NOMO-1 treated with DMSO at 0.1 percent for 48 hours (cell line): ENCODE measurements around the gene RPL18.

ENCODE experiments used
- DNase-seq: peaks from one replicate; lab custom pipeline; 2025; ENCODE audit not compliant: unreplicated experiment; lab: John Stamatoyannopoulos, UW

The RPL18 gene

GRCh38 chr19:48630296-48631063 is 11.5 kb upstream of the RPL18 start:
- DNase-seq: no peak

GRCh38 chr19:48629599-48630295 is 10.8 kb upstream of the RPL18 start:
- DNase-seq: no peak

GRCh38 chr19:48629297-48629598 is 10.3 kb upstream of the RPL18 start:
- DNase-seq: no peak

- no peak for DNase-seq
Measured at GRCh38 chr19:48628486-48629296, 9.7 kb upstream of the RPL18 start.

- DNase-seq: no peak
Measured at GRCh38 chr19:48627865-48628314, 8.9 kb upstream of the RPL18 start.

GRCh38 chr19:48627201-48627864 is 8.4 kb upstream of the RPL18 start:
- DNase-seq: peak; percentile 18

- DNase-seq: no peak
Measured at GRCh38 chr19:48625891-48626327, 6.9 kb upstream of the RPL18 start.

- DNase-seq: no peak
Measured at GRCh38 chr19:48624791-48625723, 6.1 kb upstream of the RPL18 start.

- no peak for DNase-seq
Measured at GRCh38 chr19:48624067-48624594, 5.2 kb upstream of the RPL18 start.

- DNase-seq: no peak
Measured at GRCh38 chr19:48623556-48624066, 4.6 kb upstream of the RPL18 start.

GRCh38 chr19:48619692-48620585 is 961 bp upstream of the RPL18 start:
- DNase-seq: peak; percentile 27

GRCh38 chr19:48618278-48618915 is 581 bp downstream of the RPL18 start:
- DNase-seq: no peak

- no peak for DNase-seq
Measured at GRCh38 chr19:48617146-48617937, 1.6 kb downstream of the RPL18 start.

GRCh38 chr19:48616491-48617056 is 2.4 kb downstream of the RPL18 start:
- no peak for DNase-seq

- no peak for DNase-seq
Measured at GRCh38 chr19:48616041-48616436, 2.9 kb downstream of the RPL18 start.

GRCh38 chr19:48615231-48616040 is 3.5 kb downstream of the RPL18 start:
- no peak for DNase-seq
